RPMI7951 (cell line): Measurements from ENCODE around the gene EDIL3. TPM values are rescaled to one million over a fixed set of nuclear protein-coding genes. Genes with fewer than 3 reads are reported as not detected.

ENCODE experiments used
- DNase-seq: peaks from one replicate; pipeline ENCODE4 v3.0.0-alpha.2; 2012; ENCODE audit warnings: low read depth
- total RNA-seq: library from RNA; depleted of rRNA; stranded (reverse); fragments of >200 nt; shearing (Covaris generic); gene quantifications from 2 replicates; pipeline ENCODE4 v1.2.3, GENCODE V29; 2014

EDIL3 gene
- total RNA-seq, 1 experiment from 2014 or later = 58.4 TPM

DNA sequence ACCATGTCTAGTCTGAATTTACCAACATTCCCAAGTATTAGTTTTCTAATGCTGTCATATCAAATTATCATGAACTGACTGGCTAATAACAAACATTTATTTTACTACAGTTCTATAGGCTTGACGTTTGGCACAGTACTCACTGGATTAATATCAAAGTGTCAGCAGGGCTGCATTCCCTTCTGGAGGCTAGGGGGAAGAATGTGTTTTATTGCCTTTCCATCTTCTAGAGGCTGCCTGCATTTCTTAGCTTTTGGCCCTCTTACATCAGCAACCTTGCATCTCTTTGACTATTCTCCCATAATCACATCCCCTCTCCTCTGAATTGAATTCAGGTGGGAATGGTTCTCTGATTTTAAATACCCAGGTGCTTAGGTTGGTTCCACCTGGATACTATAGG is 84.7 kb downstream of the EDIL3 start:
- DNase-seq = no peak

DNA sequence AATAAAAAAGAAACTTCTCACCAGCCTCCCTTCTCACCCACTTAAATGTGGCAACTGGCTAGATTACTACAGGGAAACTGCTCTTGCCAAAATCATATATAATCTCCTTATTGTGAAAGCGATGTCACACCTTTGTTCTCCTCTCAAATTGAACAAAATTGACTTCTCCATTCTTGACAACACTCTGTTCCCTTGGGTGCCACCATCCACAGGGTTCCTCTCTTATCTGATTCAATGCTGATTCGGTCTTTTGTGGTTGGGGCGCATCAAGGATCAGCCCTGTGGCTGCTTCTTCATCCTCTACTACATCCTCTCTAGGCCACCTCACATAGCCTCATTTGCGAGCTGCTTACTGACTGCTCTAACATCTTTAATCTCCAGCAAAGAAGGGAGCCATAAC is 86.1 kb downstream of the EDIL3 start:
- no peak for DNase-seq

GRCh38 chr5:84297641-84298040 is 87.0 kb downstream of the EDIL3 start:
- peak; percentile 24 for DNase-seq

- no peak for DNase-seq
Measured at GRCh38 chr5:84292788-84293653, 91.7 kb downstream of the EDIL3 start.

DNA sequence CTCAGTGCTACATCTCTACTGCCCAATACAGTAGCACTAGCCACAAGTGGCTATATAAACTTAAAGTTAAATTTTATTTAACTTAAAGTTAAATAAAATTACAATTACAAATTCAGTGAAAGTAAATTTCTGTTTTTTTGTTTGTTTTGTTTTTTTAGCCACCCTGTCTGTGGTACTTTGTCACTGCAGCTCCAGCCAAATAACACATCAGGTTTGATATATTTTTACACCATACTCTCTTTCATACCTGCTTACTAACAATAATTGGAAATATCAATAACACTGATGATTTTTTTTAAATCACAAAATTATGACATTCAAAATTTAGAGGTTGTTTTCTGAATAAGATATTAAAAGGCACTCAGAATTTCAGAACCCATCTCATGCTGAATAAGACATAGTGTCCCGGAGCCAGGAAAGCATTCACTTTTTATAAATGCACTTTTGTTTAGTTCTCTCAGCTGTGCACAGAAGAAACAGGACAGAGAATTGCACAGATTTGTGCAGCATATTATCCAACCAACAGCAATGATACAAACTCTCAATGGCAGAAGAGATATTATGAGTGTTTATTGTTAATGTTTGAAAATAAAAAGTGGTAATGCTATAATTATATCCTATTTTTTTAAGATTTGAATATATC is 92.6 kb downstream of the EDIL3 start:
- no peak for DNase-seq

DNA sequence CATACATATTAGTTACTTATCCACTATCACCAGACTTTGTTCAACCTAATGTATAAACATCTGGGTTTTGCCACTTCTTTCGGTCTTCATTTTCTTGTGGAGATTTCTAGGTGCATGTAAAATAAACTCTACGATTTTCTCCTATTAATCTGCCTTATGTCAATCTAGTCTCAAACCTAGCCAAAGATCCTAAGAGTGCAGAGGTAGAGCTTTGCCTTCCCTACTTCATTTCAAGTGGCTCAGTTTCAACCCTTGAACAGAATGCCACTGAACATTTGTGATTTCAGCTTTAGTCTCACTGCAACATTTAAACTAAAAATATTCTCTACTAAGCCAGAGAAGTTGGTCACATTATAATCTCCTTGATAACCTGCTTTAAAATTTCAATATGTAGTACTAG is 94.0 kb downstream of the EDIL3 start:
- DNase-seq = no peak

DNA sequence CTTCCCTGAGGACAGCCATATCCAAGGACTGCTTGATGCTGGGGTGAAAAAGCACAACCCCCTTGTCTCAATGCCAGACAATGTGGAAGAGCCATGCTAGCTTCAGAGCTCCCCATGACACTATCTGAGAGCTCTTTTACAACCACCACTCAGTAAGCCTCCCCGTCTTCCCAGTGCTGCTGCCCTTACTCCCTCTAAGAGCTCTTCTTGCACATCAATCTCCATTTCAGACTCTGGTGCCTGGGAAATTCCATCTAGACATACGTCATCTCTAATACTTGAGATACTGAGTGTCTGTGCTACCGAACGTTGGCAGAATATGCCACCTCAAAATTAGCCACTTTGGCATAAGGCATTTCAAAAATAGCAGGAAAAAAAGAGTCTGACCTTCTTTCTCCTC is 94.5 kb downstream of the EDIL3 start:
- DNase-seq = peak; percentile 36

GRCh38 chr5:84287951-84288350 is 96.7 kb downstream of the EDIL3 start:
- peak; percentile 94 for DNase-seq

- no peak for DNase-seq
Measured at GRCh38 chr5:84286662-84287061, 98.0 kb downstream of the EDIL3 start.

DNA sequence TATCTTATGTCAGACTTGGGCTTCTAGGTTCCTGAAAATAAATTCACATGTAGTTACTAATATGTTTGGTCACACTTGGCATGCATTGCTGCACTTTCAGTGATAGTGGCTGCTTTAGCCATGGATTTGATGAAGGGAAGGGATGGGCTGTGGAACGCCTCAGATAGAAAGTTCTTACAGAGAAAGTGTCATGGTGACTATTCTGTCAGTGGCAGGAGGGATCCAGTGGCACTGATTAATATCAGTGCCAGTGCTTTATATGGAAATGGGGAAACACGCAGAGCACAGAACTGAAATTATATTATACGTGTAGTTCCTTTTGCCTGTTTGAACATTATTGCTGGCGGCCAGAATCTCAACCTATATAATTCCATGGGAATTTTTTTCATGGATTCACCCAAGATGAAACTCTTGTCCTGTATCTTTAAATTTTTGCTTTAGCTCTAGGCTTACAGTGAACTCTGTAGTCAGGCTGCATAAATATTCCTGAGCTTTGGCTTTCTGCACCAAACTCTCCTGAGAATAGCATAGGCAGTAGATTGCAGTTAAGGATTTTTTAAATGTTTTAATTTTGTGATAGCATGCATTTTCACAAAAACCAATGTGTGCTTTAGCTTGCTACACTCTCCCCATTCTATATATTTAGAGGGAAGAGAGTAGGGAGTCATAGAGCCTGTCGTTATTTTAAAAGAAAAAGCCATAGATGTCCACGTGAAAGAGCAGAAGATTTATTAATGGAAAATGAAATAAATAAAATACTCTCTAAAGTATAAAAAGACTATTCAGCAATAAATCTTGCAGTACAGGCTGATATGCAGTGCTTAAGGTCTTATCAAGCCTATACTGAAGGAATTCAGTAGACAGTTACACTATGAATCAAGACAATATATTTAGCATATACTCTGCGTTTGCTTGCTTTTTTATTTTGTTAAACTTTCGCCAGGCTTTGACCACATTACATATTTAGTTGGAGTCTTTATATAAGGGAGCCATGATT is 98.7 kb downstream of the EDIL3 start:
- no peak for DNase-seq

DNA sequence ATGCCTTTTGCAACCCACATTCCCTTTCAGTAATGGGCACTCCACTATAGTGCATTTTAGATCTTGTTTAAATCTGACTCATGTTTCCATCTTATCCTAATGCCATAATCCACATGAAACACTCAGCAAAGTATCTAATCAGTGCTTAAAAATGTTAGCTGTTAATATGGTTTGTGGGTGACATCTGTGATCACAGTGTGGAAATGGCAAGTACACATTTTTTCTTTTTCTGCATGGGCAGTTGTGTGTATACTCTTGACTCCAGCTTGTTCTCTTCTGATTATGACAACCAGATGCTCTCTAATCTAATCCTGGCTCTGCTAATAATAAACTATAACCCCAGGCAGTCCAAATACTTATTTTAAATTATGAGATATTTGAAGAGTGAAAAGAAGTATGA is 103.3 kb downstream of the EDIL3 start:
- peak; percentile 20 for DNase-seq

DNA sequence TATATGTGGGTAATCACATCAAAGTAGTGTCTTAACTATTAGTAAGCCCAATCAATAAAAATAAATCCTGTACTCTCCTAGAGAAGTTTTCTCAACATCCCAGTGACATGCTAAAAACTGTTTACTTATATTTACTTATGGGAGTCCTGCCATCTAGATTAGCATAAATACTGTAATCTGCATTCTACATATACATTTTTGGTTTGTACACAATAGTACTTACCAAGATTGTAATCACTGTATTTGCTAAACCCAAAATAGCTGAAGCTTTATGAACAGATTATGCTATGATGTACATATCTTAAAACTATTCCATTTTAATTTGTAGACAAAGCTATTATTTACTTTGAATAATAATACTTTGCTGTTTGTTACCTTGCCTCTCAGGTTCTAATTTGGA is 105.4 kb downstream of the EDIL3 start:
- DNase-seq = no peak

DNA sequence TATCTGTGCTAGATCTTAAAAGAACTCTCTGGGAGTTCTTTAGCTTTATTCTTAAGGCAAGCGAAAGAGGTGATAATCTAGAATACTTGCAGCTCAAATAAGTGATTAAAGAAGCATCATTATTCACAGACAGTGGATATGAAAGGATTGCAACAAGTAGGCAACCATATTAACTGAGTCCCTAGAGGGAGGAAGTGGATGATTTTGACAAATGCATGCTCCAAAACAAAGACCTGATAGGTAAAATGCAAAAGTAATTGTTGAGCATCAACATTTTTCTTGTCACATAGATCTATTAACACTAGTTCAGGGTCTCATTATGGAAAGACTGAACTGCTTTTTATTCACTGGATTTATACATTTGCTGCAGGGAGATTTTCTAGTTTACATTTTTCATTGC is 109.1 kb downstream of the EDIL3 start:
- DNase-seq = no peak

GRCh38 chr5:84274585-84275468 is 109.9 kb downstream of the EDIL3 start:
- DNase-seq = peak; percentile 39

GRCh38 chr5:84273517-84273883 is 111.2 kb downstream of the EDIL3 start:
- no peak for DNase-seq

GRCh38 chr5:84272771-84273516 is 111.7 kb downstream of the EDIL3 start:
- DNase-seq = no peak

DNA sequence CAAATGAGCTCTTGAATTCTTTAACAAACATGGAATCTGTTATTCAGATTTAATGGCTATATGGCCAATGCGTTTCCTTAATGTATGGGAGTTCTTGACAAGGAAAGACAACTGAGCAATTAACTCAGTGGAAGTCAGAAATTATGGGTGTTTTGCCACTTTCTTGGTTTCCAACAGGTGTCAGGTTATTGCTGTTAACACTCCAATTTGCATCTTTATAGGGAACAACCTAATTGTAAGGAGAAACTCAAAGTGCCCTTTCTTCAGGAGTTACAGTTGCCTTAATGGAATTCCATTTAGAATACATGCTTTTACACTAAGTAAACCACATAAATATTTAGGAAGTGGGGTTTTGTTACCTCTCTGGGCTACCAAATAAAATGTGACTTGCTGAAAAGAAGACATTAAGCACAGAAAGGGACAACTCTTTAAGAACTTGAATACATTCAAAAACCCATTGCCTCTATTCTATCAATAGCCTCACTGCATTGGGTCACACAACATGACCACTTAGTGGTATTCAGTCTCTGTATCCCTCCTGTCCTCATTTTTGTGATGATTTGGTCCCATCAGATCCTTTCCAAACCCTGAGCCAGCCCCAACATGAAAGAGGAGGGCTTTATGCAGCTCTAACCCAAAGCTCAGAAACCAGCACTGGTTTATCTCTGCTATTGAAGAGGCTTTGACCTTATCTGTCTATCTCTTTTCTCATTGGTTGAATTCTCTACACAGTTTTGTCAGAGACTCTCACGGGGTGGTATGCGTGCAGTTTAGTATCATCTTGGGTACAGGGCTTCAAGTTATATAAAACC is 118.7 kb downstream of the EDIL3 start:
- no peak for DNase-seq

- DNase-seq = no peak
Measured at GRCh38 chr5:84265130-84265529, 119.5 kb downstream of the EDIL3 start.

DNA sequence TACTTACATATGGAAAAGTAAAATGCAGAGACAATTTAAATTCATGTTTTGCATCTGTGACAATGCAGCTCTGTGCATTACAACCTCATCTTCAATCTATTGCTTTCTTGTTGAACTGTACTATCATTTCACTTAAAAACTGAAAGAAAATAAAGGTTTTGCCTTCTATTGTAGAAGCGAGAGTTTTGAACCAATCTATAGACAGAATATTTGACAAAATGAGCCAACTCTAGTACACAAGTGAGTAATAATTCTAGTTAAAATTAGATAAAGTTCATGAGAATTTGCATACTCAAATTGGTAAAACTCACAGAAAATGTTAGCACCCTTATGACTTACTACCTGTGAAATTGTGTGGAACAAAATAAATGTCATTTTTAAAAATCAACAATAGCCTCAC is 123.7 kb downstream of the EDIL3 start:
- DNase-seq = no peak

DNA sequence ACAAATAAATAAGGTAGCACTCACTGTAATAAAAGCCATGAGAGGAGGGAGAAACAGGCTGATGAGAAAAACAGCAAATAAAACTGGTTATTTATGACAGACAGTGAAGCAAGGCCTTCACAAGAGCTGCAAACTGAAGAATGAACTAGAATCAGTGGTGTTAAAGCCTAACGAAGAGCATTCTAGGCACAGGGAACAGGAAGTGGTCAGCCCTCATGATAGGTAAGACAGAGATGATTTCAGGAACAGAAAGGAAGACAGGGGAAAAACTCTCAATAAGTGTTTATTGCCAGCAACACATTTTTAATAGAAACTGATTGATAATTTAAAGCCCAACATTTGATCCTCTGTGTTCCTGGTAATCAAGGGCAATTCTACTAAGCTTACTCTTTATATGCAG is 124.5 kb downstream of the EDIL3 start:
- no peak for DNase-seq
